Astrocyte (in vitro differentiated cells and primary cell): ENCODE data around the gene CDH5.

Experiments
- EZH2 ChIP-seq: IDR thresholded peaks from 2 replicates; pipeline ENCODE4 v1.6.1; 2012; ENCODE audit warnings: mild to moderate bottlenecking, low read length, inconsistent platforms; ENCODE audit not compliant: insufficient read depth
- TF ChIP-seq, protein P1 (sequence below): IDR thresholded peaks from 2 replicates; pipeline ENCODE4 v1.5.1; 2011; ENCODE audit warnings: low read depth, mild to moderate bottlenecking, inconsistent platforms, low read length, moderate library complexity; ENCODE audit not compliant: insufficient read depth

DNA sequence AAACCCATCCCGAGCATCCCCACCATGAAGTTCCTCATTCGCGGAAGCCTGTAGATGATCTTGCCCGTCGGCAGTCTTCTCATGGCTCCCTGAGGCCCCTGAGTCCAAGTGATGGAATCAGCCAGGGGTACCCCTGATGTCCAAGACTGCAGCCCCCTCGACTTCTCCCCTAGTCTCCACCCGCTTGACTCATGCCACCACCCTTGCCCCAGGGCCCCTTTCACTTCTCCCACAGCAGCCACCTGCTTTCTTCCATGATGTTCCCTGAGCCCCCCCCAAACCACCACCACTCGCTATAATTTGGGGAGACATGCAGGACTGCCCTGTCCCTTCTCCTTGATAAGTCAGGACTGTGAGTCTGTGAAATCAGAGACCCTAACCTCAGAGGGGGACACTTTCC, 72.0 kb downstream of the CDH5 start:
- TF ChIP-seq, protein P1, sequence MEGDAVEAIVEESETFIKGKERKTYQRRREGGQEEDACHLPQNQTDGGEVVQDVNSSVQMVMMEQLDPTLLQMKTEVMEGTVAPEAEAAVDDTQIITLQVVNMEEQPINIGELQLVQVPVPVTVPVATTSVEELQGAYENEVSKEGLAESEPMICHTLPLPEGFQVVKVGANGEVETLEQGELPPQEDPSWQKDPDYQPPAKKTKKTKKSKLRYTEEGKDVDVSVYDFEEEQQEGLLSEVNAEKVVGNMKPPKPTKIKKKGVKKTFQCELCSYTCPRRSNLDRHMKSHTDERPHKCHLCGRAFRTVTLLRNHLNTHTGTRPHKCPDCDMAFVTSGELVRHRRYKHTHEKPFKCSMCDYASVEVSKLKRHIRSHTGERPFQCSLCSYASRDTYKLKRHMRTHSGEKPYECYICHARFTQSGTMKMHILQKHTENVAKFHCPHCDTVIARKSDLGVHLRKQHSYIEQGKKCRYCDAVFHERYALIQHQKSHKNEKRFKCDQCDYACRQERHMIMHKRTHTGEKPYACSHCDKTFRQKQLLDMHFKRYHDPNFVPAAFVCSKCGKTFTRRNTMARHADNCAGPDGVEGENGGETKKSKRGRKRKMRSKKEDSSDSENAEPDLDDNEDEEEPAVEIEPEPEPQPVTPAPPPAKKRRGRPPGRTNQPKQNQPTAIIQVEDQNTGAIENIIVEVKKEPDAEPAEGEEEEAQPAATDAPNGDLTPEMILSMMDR, result no peak
- TF ChIP-seq EZH2, result no peak
